G401 (cell line): Measurements from ENCODE around the gene CARD18. TPM values are rescaled to one million over a fixed set of nuclear protein-coding genes. Genes with fewer than 3 reads are reported as not detected.
"Not testable (repeated sequence)": the region's sequence is repeated elsewhere in the genome, so short reads cannot be mapped to it uniquely, and the experiment has no call there.

ENCODE experiments used
- DNase-seq: peaks from one replicate; pipeline ENCODE4 v3.0.0-alpha.2; 2015; ENCODE audit warnings: low spot score
- in situ Hi-C: cut with HindIII; loops from 2 replicates; pipeline ENCODE4 v1.10.0; 2016; ENCODE audit warnings: low sequenced_read_pairs, mixed read lengths
- total RNA-seq: library from RNA; depleted of rRNA; stranded (reverse); fragments of >200 nt; shearing (Covaris generic); gene quantifications from 2 replicates; pipeline ENCODE4 v1.2.3, GENCODE V29; 2014

The CARD18 gene
- total RNA-seq, 1 experiment from 2014 or later: not detected

DNA sequence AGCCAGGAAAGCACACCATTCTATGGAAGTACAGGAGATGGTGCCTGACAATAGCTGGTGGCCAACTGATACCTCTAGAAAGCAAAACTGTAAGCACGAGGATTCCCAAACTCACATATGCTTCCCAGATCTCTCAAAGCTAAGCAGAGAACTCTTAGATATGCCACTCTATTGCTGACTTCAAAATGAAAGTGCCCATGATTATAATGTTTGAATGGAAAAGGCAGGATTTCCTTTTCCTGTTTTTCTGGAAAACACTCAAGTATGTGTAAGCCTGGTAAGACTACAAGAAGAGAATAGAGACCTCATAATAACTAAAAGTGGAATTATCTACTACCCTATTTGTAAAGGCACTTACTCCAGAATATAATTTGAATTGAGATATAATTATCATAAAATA lies 2.6 kb upstream of the CARD18 start:
- in situ Hi-C loops: no loop called here
- DNase-seq: no peak

- DNase-seq: no peak
- in situ Hi-C loops: no loop called here
Measured at GRCh38 chr11:105137286-105137685, 2.3 kb downstream of the CARD18 start.

- in situ Hi-C loops: no loop called here
- no peak for DNase-seq
Measured at GRCh38 chr11:105135883-105136282, 3.7 kb downstream of the CARD18 start.

- in situ Hi-C loops: no loop called here
- no peak for DNase-seq
Measured at GRCh38 chr11:105132716-105133511, 6.7 kb downstream of the CARD18 start.

GRCh38 chr11:105130189-105130813 lies 9.3 kb downstream of the CARD18 start:
- in situ Hi-C loops: no loop called here
- no peak for DNase-seq

GRCh38 chr11:105124756-105125155 lies 14.8 kb downstream of the CARD18 start:
- in situ Hi-C loops: no loop called here
- no peak for DNase-seq

GRCh38 chr11:105111145-105111944 lies 28.2 kb downstream of the CARD18 start:
- in situ Hi-C loops: no loop called here
- DNase-seq: no peak

DNA sequence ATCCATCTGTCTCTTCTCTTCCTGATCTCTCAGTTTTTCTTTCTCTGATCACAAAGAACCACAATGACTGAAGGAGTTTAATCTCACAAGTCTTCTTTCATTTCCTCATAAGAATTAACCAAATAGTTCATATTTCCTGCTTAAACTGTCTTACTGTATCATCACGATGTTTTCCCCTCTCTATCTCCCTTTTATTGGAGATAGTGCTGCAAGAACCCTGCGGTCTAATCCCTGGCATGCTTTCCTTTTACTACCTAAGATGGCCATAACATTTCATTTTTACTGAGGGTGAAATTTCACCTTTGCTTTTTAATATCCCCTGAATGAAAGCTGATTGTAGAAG lies 28.9 kb downstream of the CARD18 start:
- no peak for DNase-seq
- in situ Hi-C loops: no loop called here

DNA sequence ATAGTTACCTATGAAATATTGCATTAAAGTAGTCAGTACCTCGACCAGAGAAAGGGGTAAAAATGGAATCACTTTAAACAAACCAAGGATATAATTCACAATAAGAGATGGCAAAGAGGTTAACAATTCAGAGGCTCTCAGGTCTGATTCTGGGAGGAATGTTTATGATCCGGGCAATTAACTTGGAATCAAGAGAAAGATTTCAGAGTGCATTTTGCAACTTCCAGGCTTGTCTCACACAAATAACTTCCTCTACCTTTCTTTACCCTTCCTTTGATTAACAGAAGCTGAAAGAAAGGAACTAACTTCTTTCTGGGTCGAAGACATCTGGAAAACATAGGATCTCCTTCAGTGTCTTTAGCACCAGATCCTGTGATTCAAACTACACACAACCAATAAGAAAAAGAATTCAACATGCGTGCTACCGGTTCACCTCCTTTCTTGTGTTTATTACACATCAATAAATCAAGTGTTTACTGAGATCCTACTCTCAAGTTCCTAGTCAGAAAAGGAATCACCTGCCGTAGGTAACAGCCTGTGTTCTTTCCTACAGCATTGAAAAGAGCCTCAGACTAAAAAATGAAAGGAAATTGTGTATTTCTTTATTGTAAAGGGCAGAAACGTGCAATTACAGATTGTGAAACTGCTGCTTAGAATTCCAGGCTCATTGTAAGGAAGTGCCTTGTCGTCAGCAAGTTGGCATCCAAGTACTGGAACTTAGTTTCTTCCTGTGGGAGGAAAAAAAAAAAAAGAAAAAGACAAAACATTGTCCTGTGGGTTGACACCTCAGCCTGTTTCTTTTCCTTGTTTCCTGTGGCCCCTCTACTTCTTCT lies 29.5 kb downstream of the CARD18 start:
- DNase-seq: no peak
- in situ Hi-C loops: no loop called here

GRCh38 chr11:105109321-105109720 lies 30.2 kb downstream of the CARD18 start:
- in situ Hi-C loops: no loop called here
- DNase-seq: no peak

DNA sequence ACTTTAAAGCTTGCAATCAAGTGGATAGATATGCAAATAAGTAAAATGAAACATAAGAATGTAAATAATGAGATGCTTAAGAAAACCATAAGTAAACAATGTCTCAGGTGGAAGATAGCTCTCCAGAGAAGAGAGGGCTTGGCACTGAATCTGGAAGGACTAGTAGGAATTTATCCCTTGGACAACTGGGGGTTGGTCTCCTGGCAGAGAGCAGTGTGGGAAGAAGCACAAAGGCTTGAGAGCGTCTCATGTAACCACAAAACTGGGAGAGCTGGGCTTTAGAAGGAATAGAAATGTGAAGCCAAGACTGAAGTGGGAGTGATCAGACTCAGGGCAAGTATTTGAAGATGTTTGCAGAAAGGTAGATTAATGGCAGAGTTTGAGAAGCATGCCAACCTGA lies 31.3 kb downstream of the CARD18 start:
- DNase-seq: no peak
- in situ Hi-C loops: no loop called here

- DNase-seq: not testable (repeated sequence)
Measured at GRCh38 chr11:105107226-105107825, 32.2 kb downstream of the CARD18 start.

GRCh38 chr11:105106140-105106539 lies 33.4 kb downstream of the CARD18 start:
- DNase-seq: no peak
- in situ Hi-C loops: no loop called here

More at GRCh38 chr11:105107226-105107825, 32.2 kb downstream of the CARD18 start:
- in situ Hi-C loops: not testable (repeated sequence)

GRCh38 chr11:105104292-105104691 lies 35.3 kb downstream of the CARD18 start:
- no peak for DNase-seq
- in situ Hi-C loops: no loop called here

DNA sequence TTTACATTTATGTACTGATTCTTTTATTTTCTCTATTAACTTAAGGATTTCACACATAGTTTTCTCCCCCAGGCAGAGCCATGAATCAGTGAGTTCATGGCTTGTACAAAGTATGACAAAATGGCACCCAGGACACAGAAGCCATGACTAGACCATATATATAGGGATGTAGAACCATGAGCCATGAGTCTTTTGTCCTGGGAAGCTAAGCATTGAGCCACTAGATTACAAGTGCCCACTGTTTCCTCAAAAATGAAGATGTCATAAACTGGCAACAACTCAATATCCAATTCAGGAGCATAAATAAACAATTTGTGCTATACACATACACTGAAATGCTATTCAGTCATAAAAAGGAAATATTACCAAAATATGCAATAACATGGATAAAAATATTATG lies 36.2 kb downstream of the CARD18 start:
- no peak for DNase-seq
- in situ Hi-C loops: no loop called here

GRCh38 chr11:105102079-105102581 lies 37.4 kb downstream of the CARD18 start:
- in situ Hi-C loops, DNase-seq: not testable (repeated sequence)

- in situ Hi-C loops: no loop called here
- DNase-seq: no peak
Measured at GRCh38 chr11:105100981-105101630, 38.5 kb downstream of the CARD18 start.

- DNase-seq: no peak
- in situ Hi-C loops: no loop called here
Measured at GRCh38 chr11:105100206-105100605, 39.4 kb downstream of the CARD18 start.
